GM12878 (cell line): ENCODE results near the gene FASTK. TPM values are rescaled to one million over a fixed set of nuclear protein-coding genes. Genes with fewer than 3 reads are reported as not detected.

Experiments
- ATAC-seq: fragments of 200-7000 bp; cut with Tn5 transposase; 3 replicates; pipeline ENCODE4 v1.9.1; 2020; ENCODE audit warnings: mild to moderate bottlenecking, moderate library complexity
- BruUV-seq: library from RNA; stranded (reverse); fragments of 400-500 nt; replicated peaks from 2 replicates; lab custom pipeline; 2021; lab: Mats Ljungman, UMichigan
- CTCF ChIA-PET: fragments of 300-600 bp; sonication (Branson Sonifier 250); formaldehyde crosslinking; extraction: SDS; loops from one replicate; lab custom pipeline; 2021; ENCODE audit warnings: inconsistent platforms; lab: Yijun Ruan, JAX
- POLR2A ChIA-PET: fragments of 350-600 bp; formaldehyde crosslinking; extraction: SDS; loops from one replicate; lab custom pipeline; 2021; ENCODE audit warnings: inconsistent platforms; lab: Charles Lee
- RAD21 ChIA-PET: fragments of 300-600 bp; sonication (Branson Sonifier 250); formaldehyde crosslinking; loops from one replicate; lab custom pipeline; 2023; ENCODE audit warnings: antibody characterized with exemption; ENCODE audit not compliant: unreplicated experiment; lab: Charles Lee
- SMC1A ChIA-PET: fragments of 300-600 bp; sonication (Branson Sonifier 250); formaldehyde crosslinking; loops from one replicate; lab custom pipeline; 2023; ENCODE audit not compliant: unreplicated experiment, uncharacterized antibody; lab: Charles Lee
- DNase-seq: peaks from one replicate; pipeline ENCODE4 v3.0.0-alpha.2; 2011; ENCODE audit warnings: low read depth, low spot score
- FAIRE-seq: peaks from 3 replicates; lab custom pipeline; 2011; peaks lifted over from hg19 to GRCh38; lab: Jason Lieb, UNC
- H2AFZ ChIP-seq: 2 replicates; pipeline ENCODE4 v1.6.0; 2011; ENCODE audit warnings: low read depth, low read length, control low read depth; ENCODE audit not compliant: control insufficient read depth
- H3K27ac ChIP-seq: 2 replicates; pipeline ENCODE4 v1.5.1; 2011; ENCODE audit warnings: control low read depth; ENCODE audit not compliant: control insufficient read depth, insufficient read depth
- H3K27me3 ChIP-seq, 2 experiments: replicated peaks in 1 of 2; 2 replicates each; pipeline versions ENCODE4 v1.6.0 to v1.6.1; 2011; ENCODE audit warnings: low read length in 1 of 2; ENCODE audit not compliant: control insufficient read depth in 2 of 2, insufficient read depth in 2 of 2
- H3K36me3 ChIP-seq, 2 experiments: 2 replicates each; pipeline ENCODE4 v1.5.1; 2011; ENCODE audit warnings: low read length in 1 of 2; ENCODE audit not compliant: control insufficient read depth in 2 of 2, insufficient read depth in 2 of 2
- H3K4me1 ChIP-seq: 2 replicates; pipeline ENCODE4 v1.6.1; 2011; ENCODE audit warnings: mild to moderate bottlenecking, low read length, moderate library complexity, mixed read lengths; ENCODE audit not compliant: control insufficient read depth, insufficient read depth
- H3K4me2 ChIP-seq: 2 replicates; pipeline ENCODE4 v1.6.0; 2011; ENCODE audit warnings: control low read depth; ENCODE audit not compliant: control insufficient read depth, insufficient read depth
- H3K4me3 ChIP-seq: fragments of 200-600 bp; sonication (generic); 2 replicates; pipeline ENCODE4 v1.5.1; 2016
- H3K79me2 ChIP-seq: 2 replicates; pipeline ENCODE4 v1.6.0; 2011; ENCODE audit warnings: low read length; ENCODE audit not compliant: control insufficient read depth, insufficient read depth
- H3K9ac ChIP-seq: 2 replicates; pipeline ENCODE4 v1.8.0; 2011; ENCODE audit warnings: low read length, control low read depth, mixed read lengths; ENCODE audit not compliant: control insufficient read depth, insufficient read depth
- H3K9me3 ChIP-seq: replicated peaks from 3 replicates; pipeline ENCODE4 v1.5.1; 2011; ENCODE audit warnings: mild to moderate bottlenecking, low read length; ENCODE audit not compliant: control insufficient read depth, insufficient read depth
- H4K20me1 ChIP-seq: 2 replicates; pipeline ENCODE4 v1.6.0; 2011; ENCODE audit not compliant: control insufficient read depth, insufficient read depth
- ATF3 ChIP-seq: IDR thresholded peaks from 2 replicates; pipeline ENCODE4 v1.6.1; 2011; ENCODE audit warnings: low read depth, mild to moderate bottlenecking, low read length, moderate library complexity, borderline replicate concordance; ENCODE audit errors: extremely low read depth
- BHLHE40 ChIP-seq, 2 experiments: fragments of 450-650 bp in 1 of 2; IDR thresholded peaks; 2 replicates each; pipeline ENCODE4 v1.6.1; 2011 to 2017; ENCODE audit warnings: low read depth in 2 of 2, borderline replicate concordance in 1 of 2, improper control_type of control experiment in 1 of 2, low read length in 1 of 2, mild to moderate bottlenecking in 1 of 2
- FOXK2 ChIP-seq: fragments of 450-650 bp; IDR thresholded peaks from 2 replicates; pipeline ENCODE4 v1.6.1; 2017; ENCODE audit warnings: mild to moderate bottlenecking, moderate library complexity
- GATAD2B ChIP-seq: fragments of 450-650 bp; conservative IDR thresholded peaks from 2 replicates; pipeline ENCODE4 v1.6.1; 2017; ENCODE audit warnings: low read depth, mild to moderate bottlenecking, moderate library complexity
- HCFC1 ChIP-seq: fragments of 150-350 bp; IDR thresholded peaks from 2 replicates; pipeline ENCODE4 v1.6.1; 2014; ENCODE audit warnings: low read length
- HDGF ChIP-seq: fragments of 450-650 bp; IDR thresholded peaks from 2 replicates; pipeline ENCODE4 v1.6.1; 2016; ENCODE audit warnings: antibody characterized with exemption
- IRF5 ChIP-seq: fragments of 450-650 bp; IDR thresholded peaks from 2 replicates; pipeline ENCODE4 v1.6.1; 2017; ENCODE audit warnings: borderline replicate concordance
- KDM1A ChIP-seq: fragments of 200-600 bp; sonication (generic); IDR thresholded peaks from 2 replicates; pipeline ENCODE4 v1.6.1; 2016; ENCODE audit warnings: borderline replicate concordance
- MEF2B ChIP-seq: fragments of 450-650 bp; IDR thresholded peaks from 2 replicates; pipeline ENCODE4 v1.6.1; 2018; ENCODE audit warnings: mild to moderate bottlenecking, moderate library complexity; ENCODE audit not compliant: partially characterized antibody, poor library complexity, severe bottlenecking
- MTA2 ChIP-seq: fragments of 450-650 bp; IDR thresholded peaks from 2 replicates; pipeline ENCODE4 v1.6.1; 2016; ENCODE audit warnings: low read depth, mild to moderate bottlenecking, moderate library complexity
- MTA3 ChIP-seq: IDR thresholded peaks from 2 replicates; pipeline ENCODE4 v1.6.1; 2012; ENCODE audit warnings: low read length, inconsistent platforms, borderline replicate concordance
- NFIC ChIP-seq: IDR thresholded peaks from 2 replicates; pipeline ENCODE4 v1.6.1; 2012; ENCODE audit warnings: low read depth, mild to moderate bottlenecking, inconsistent platforms, low read length, moderate library complexity
- NFYA ChIP-seq: IDR thresholded peaks from 2 replicates; pipeline ENCODE4 v1.6.1; 2011; ENCODE audit warnings: low read depth, mild to moderate bottlenecking, low read length, improper control_type of control experiment, borderline replicate concordance
- NFYB ChIP-seq: IDR thresholded peaks from 2 replicates; pipeline ENCODE4 v1.6.1; 2011; ENCODE audit warnings: low read depth, mild to moderate bottlenecking, low read length, improper control_type of control experiment, moderate library complexity; ENCODE audit not compliant: insufficient read depth
- PBX3 ChIP-seq: IDR thresholded peaks from 2 replicates; pipeline ENCODE4 v1.6.1; 2011; ENCODE audit warnings: mild to moderate bottlenecking, low read depth, low read length, moderate library complexity; ENCODE audit not compliant: insufficient replicate concordance
- POLR2A ChIP-seq: IDR thresholded peaks from 2 replicates; pipeline ENCODE4 v1.6.1; 2011; ENCODE audit warnings: low read depth, mild to moderate bottlenecking, low read length
- POLR2AphosphoS5 ChIP-seq: IDR thresholded peaks from 2 replicates; pipeline ENCODE4 v1.6.1; 2011; ENCODE audit warnings: mild to moderate bottlenecking, low read length, inconsistent platforms
- SIX5 ChIP-seq: IDR thresholded peaks from 2 replicates; pipeline ENCODE4 v1.6.1; 2011; ENCODE audit warnings: mild to moderate bottlenecking, low read depth, low read length, moderate library complexity; ENCODE audit not compliant: severe bottlenecking
- SREBF1 ChIP-seq: IDR thresholded peaks from 2 replicates; pipeline ENCODE4 v1.6.1; 2012; ENCODE audit warnings: mild to moderate bottlenecking, low read length
- YY1 ChIP-seq: IDR thresholded peaks from 2 replicates; pipeline ENCODE4 v1.6.1; 2011; ENCODE audit warnings: low read depth, mild to moderate bottlenecking, low read length
- ZNF384 ChIP-seq: IDR thresholded peaks from 2 replicates; pipeline ENCODE4 v1.6.1; 2012; ENCODE audit warnings: low read depth, mild to moderate bottlenecking, low read length, improper control_type of control experiment, borderline replicate concordance
- ZSCAN29 ChIP-seq: fragments of 450-650 bp; IDR thresholded peaks from 2 replicates; pipeline ENCODE4 v1.6.1; 2017; ENCODE audit warnings: mild to moderate bottlenecking, moderate library complexity
- ZZZ3 ChIP-seq: IDR thresholded peaks from 2 replicates; pipeline ENCODE4 v1.6.1; 2011; ENCODE audit warnings: low read depth; ENCODE audit not compliant: control insufficient read depth, insufficient read length
- WGBS: methylation state at CpG from one replicate; pipeline ENCODE4 v1.1.6; 2016; ENCODE audit warnings: low lambda C conversion rate; ENCODE audit not compliant: insufficient replicate concordance, insufficient coverage; ENCODE audit errors: missing lambda C conversion rate; 5-methylcytosine and 5-hydroxymethylcytosine counted together
- in situ Hi-C: fragments of 300-500 bp; cut with MboI; formaldehyde crosslinking; loops from 9 replicates; pipeline ENCODE4 v1.14.3; 2018; ENCODE audit warnings: mixed read lengths
- intact Hi-C: fragments of 100-400 bp; cut with micrococcal nuclease; formaldehyde crosslinking; loops from one replicate; pipeline ENCODE4 v1.14.2; 2022; ENCODE audit not compliant: unreplicated experiment
- polyA plus RNA-seq, 11 experiments: library from polyadenylated mRNA; depleted of rRNA in 4 of 11; unstranded in 6 of 11; stranded (reverse) in 5 of 11; fragments of >200 nt; fragmentation: Nextera tagmentation in 4 of 11; fragmentation: Illumina TruSeq in 1 of 11; extraction: Ambion mirVana in 4 of 11; extraction: Trizol in 1 of 11; gene quantifications; 1 replicate in 1 of 11; 2 replicates in 10 of 11; pipeline versions ENCODE4 v1.2.1 to v1.2.3, GENCODE V29; 2011 to 2016; ENCODE audit warnings: inconsistent platforms in 2 of 11, missing spikeins in 2 of 11, low read depth in 1 of 11
- total RNA-seq, 4 experiments: library from RNA; depleted of rRNA in 3 of 4; stranded (reverse); fragments of >200 nt in 3 of 4; fragmentation: Illumina TruSeq in 1 of 4; extraction: Trizol in 1 of 4; gene quantifications; 2 replicates each; pipeline versions ENCODE4 v1.2.1 to v1.2.3, GENCODE V29; 2013 to 2021

The FASTK gene
- total and polyA plus RNA-seq, 10 of the 15 experiments (the other 5 are each of a cell fraction or from before 2014, with no cell fraction given) = 0.19 to 102 (median 54.5) TPM

GRCh38 chr7:151078233-151079040 is 2.2 kb downstream of the FASTK start:
- no peak overlapping the region for H3K9ac ChIP-seq
- H3K27me3 ChIP-seq = no peaks in the 10 kb centered on the region
- ATAC-seq (no peak), FAIRE-seq (no peak), DNase-seq (no peak)
- ChIA-PET POLR2A (no interaction called here), CTCF (no interaction called here), RAD21 (no interaction called here), SMC1A (no interaction called here)
- no peaks in the 10 kb centered on the region; the same call in 1 of the 2 replicates for H4K20me1 ChIP-seq
- no peak overlapping the region for H3K4me2 ChIP-seq
- 63% methylated on average over 22 of the region's 22 CpGs for WGBS
- peaks cover 39% of the 10 kb centered on the region for H3K79me2 ChIP-seq
- no TSS peak for BruUV-seq
- H3K36me3 ChIP-seq = peaks cover 0 to 17% of the 10 kb centered on the region in 2 experiments; a peak in 3 of 4 replicates
- H2AFZ ChIP-seq = no peak overlapping the region
- H3K4me3 ChIP-seq = no peak overlapping the region
- intact Hi-C loops = no loop called here
- in situ Hi-C loops = no loop called here
- H3K4me1 ChIP-seq = peaks cover 19% of the 10 kb centered on the region
- no peaks in the 10 kb centered on the region for H3K9me3 ChIP-seq
- H3K27ac ChIP-seq = no peak overlapping the region
- TF ChIP-seq SREBF1 = no peak
- TF ChIP-seq ZNF384 = no peak
- TF ChIP-seq IRF5 = no peak
- TF ChIP-seq SIX5 = no peak
- TF ChIP-seq POLR2AphosphoS5 = peak; percentile 32; the same call in 1 of the 2 replicates
- TF ChIP-seq NFYB = no peak
- TF ChIP-seq GATAD2B = no peak
- no peak for TF ChIP-seq HDGF
- no peak for TF ChIP-seq HCFC1
- no peak for TF ChIP-seq KDM1A
- TF ChIP-seq POLR2A = peak; percentile 40; the same call in 1 of the 2 replicates
- TF ChIP-seq FOXK2 = no peak
- TF ChIP-seq PBX3 = no peak
- peak in 1 of 2 experiments; percentile 78; a peak in 3 of 4 replicates for TF ChIP-seq BHLHE40 (IDR thresholded peaks at IDR 0.05; ENCODE audit: borderline replicate concordance in 1 of 2, low read depth in 2 of 2, low read length in 1 of 2)
- no peak for TF ChIP-seq ZZZ3
- TF ChIP-seq NFYA = no peak
- TF ChIP-seq ATF3 = no peak
- no peak for TF ChIP-seq MTA2
- TF ChIP-seq YY1 = no peak
- no peak for TF ChIP-seq ZSCAN29
- no peak for TF ChIP-seq NFIC
- TF ChIP-seq MEF2B = peak; percentile 30
- TF ChIP-seq MTA3 = no peak
